Measurements from ENCODE around the gene EBF3.
A peak's percentile ranks its signal among the peaks of the same experiment; 100 is the strongest.

EBF3 gene

GRCh38 chr10:129880191-129880870 is 83.7 kb downstream of the EBF3 start:
- Histone ChIP-seq H3K79me2 (ENCODE audit: low read length) (no peaks in the 10 kb centered on the region), H3K4me2 (ENCODE audit: low read length) (no peak overlapping the region), H3K4me3 (ENCODE audit: low read length) (no peak overlapping the region), H3K27ac (ENCODE audit: low read length) (no peak overlapping the region), H3K4me1 (ENCODE audit: low read length) (no peaks in the 10 kb centered on the region), H3K27me3 (ENCODE audit: low read depth, low read length) (no peaks in the 10 kb centered on the region), H4K20me1 (ENCODE audit: insufficient read depth, low read length) (no peaks in the 10 kb centered on the region), H2AFZ (ENCODE audit: low read depth, low read length) (no peak overlapping the region), H3K9ac (ENCODE audit: low read length) (no peak overlapping the region), H3K36me3 (replicated peaks; ENCODE audit: low read depth, low read length) (no peaks in the 10 kb centered on the region), H3K9me3 (ENCODE audit: insufficient read depth, low read length) (no peaks in the 10 kb centered on the region)
- TF ChIP-seq EZH2phosphoT487 (IDR thresholded peaks at IDR 0.05; ENCODE audit: low read depth) = no peak
- no peak for TF ChIP-seq CTCF (IDR thresholded peaks at IDR 0.05; ENCODE audit: low read depth, low read length)

- Histone ChIP-seq H3K9ac (ENCODE audit: low read length) (no peak overlapping the region), H3K4me1 (ENCODE audit: low read length) (no peaks in the 10 kb centered on the region), H3K4me2 (ENCODE audit: low read length) (no peak overlapping the region), H4K20me1 (ENCODE audit: insufficient read depth, low read length) (no peaks in the 10 kb centered on the region), H3K4me3 (ENCODE audit: low read length) (no peak overlapping the region), H3K27ac (ENCODE audit: low read length) (no peak overlapping the region), H3K79me2 (ENCODE audit: low read length) (no peaks in the 10 kb centered on the region), H3K9me3 (ENCODE audit: insufficient read depth, low read length) (no peaks in the 10 kb centered on the region), H3K27me3 (ENCODE audit: low read depth, low read length) (no peaks in the 10 kb centered on the region), H3K36me3 (replicated peaks; ENCODE audit: low read depth, low read length) (no peaks in the 10 kb centered on the region), H2AFZ (ENCODE audit: low read depth, low read length) (no peak overlapping the region)
- TF ChIP-seq CTCF (IDR thresholded peaks at IDR 0.05; ENCODE audit: low read depth, low read length) (no peak), EZH2phosphoT487 (IDR thresholded peaks at IDR 0.05; ENCODE audit: low read depth) (no peak)
Observed at GRCh38 chr10:129879655-129880054, 84.4 kb downstream of the EBF3 start.

DNA sequence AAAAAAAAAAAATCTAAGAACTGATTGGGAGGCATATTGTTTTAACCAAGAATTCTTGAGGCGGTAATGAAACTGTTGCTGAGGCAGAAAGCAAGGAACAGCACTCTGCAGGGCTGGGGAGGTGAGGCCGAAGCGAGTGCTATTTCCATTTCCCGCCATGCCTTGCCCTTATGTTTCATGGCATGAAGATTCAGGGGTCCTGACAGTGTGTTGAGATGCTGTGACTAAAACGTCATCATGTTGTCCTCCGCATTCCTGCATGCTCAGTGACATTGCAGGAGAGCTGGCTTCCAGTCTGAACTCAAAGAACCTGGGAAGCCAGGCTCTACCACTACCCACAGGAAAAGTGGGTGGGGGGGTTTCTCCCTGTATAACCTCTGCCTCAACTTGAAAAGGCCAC is 85.2 kb downstream of the EBF3 start:
- no peak overlapping the region for H3K27ac ChIP-seq (ENCODE audit: low read length)
- H3K27me3 ChIP-seq (ENCODE audit: low read depth, low read length) = no peaks in the 10 kb centered on the region
- no peaks in the 10 kb centered on the region for H3K4me1 ChIP-seq (ENCODE audit: low read length)
- H4K20me1 ChIP-seq (ENCODE audit: insufficient read depth, low read length) = no peaks in the 10 kb centered on the region
- H3K4me2 ChIP-seq (ENCODE audit: low read length) = no peak overlapping the region
- no peaks in the 10 kb centered on the region for H3K79me2 ChIP-seq (ENCODE audit: low read length)
- H2AFZ ChIP-seq (ENCODE audit: low read depth, low read length) = no peak overlapping the region
- TF ChIP-seq EZH2phosphoT487 (IDR thresholded peaks at IDR 0.05; ENCODE audit: low read depth) (no peak), CTCF (IDR thresholded peaks at IDR 0.05; ENCODE audit: low read depth, low read length) (no peak)
- no peaks in the 10 kb centered on the region for H3K36me3 ChIP-seq (replicated peaks; ENCODE audit: low read depth, low read length)
- no peak overlapping the region for H3K9ac ChIP-seq (ENCODE audit: low read length)
- H3K9me3 ChIP-seq (ENCODE audit: insufficient read depth, low read length) = no peaks in the 10 kb centered on the region
- H3K4me3 ChIP-seq (ENCODE audit: low read length) = no peak overlapping the region

GRCh38 chr10:129877773-129878371 is 86.2 kb downstream of the EBF3 start:
- Histone ChIP-seq H3K27me3 (ENCODE audit: low read depth, low read length) (no peaks in the 10 kb centered on the region), H3K36me3 (replicated peaks; ENCODE audit: low read depth, low read length) (no peaks in the 10 kb centered on the region), H3K79me2 (ENCODE audit: low read length) (no peaks in the 10 kb centered on the region), H3K9me3 (ENCODE audit: insufficient read depth, low read length) (no peaks in the 10 kb centered on the region), H4K20me1 (ENCODE audit: insufficient read depth, low read length) (no peaks in the 10 kb centered on the region), H3K4me3 (ENCODE audit: low read length) (no peak overlapping the region), H3K4me2 (ENCODE audit: low read length) (no peak overlapping the region), H3K27ac (ENCODE audit: low read length) (no peak overlapping the region), H3K4me1 (ENCODE audit: low read length) (no peaks in the 10 kb centered on the region), H2AFZ (ENCODE audit: low read depth, low read length) (no peak overlapping the region), H3K9ac (ENCODE audit: low read length) (no peak overlapping the region)
- TF ChIP-seq EZH2phosphoT487 (IDR thresholded peaks at IDR 0.05; ENCODE audit: low read depth) (no peak), CTCF (IDR thresholded peaks at IDR 0.05; ENCODE audit: low read depth, low read length) (peak; percentile 44)
